CD14-positive monocyte (primary cell): ENCODE results near the gene SLC7A4. TPM values are rescaled to one million over a fixed set of nuclear protein-coding genes. Genes with fewer than 3 reads are reported as not detected.
A peak's percentile ranks its signal among the peaks of the same experiment; 100 is the strongest.

Experiments
- DNase-seq, 3 donors: peaks; one replicate each; pipeline ENCODE4 v3.0.0-alpha.2; 2011 to 2022
- H2AFZ ChIP-seq: 2 replicates; pipeline ENCODE4 v1.6.0; 2012; ENCODE audit warnings: mild to moderate bottlenecking, low read depth, low read length, inconsistent platforms; ENCODE audit not compliant: insufficient read depth, poor library complexity, severe bottlenecking
- H3K27ac ChIP-seq, 2 donors: 1 replicate in 1 of 2; 2 replicates in 1 of 2; pipeline ENCODE4 v1.5.1; 2012 to 2013; ENCODE audit warnings: low read length in 2 of 2, control low read depth in 1 of 2, inconsistent platforms in 1 of 2, low read depth in 1 of 2, mild to moderate bottlenecking in 1 of 2
- H3K27me3 ChIP-seq, 2 donors: one replicate each; pipeline versions ENCODE4 v1.6.0 to v1.6.1; 2011 to 2013; ENCODE audit warnings: low read length in 2 of 2; ENCODE audit not compliant: control insufficient read depth in 2 of 2, insufficient read depth in 2 of 2
- H3K36me3 ChIP-seq, 2 donors: replicated peaks in 1 of 2; 1 replicate in 1 of 2; 2 replicates in 1 of 2; pipeline versions ENCODE4 v1.5.1 to v1.6.1; 2012 to 2013; ENCODE audit warnings: low read length in 2 of 2, control low read depth in 1 of 2, inconsistent platforms in 1 of 2, mild to moderate bottlenecking in 1 of 2; ENCODE audit not compliant: insufficient read depth in 2 of 2, control insufficient read depth in 1 of 2
- H3K4me1 ChIP-seq, 2 donors: 1 replicate in 1 of 2; 2 replicates in 1 of 2; pipeline versions ENCODE4 v1.5.1 to v1.6.1; 2012 to 2013; ENCODE audit warnings: low read length in 2 of 2, control low read depth in 1 of 2, inconsistent platforms in 1 of 2, mild to moderate bottlenecking in 1 of 2, moderate library complexity in 1 of 2; ENCODE audit not compliant: insufficient read depth in 2 of 2, control insufficient read depth in 1 of 2
- H3K4me2 ChIP-seq: replicated peaks from 2 replicates; pipeline ENCODE3; 2012; ENCODE audit warnings: low read length, moderate library complexity, mild to moderate bottlenecking; ENCODE audit not compliant: poor library complexity, severe bottlenecking; ENCODE audit errors: extremely low read depth
- H3K4me3 ChIP-seq, 3 experiments: fragments of 200-600 bp in 1 of 3; sonication (generic) in 1 of 3; replicated peaks in 1 of 3; 1 replicate in 2 of 3; 2 replicates in 1 of 3; pipeline ENCODE4 v1.5.1; 2011 to 2013; ENCODE audit warnings: low read length in 3 of 3, mild to moderate bottlenecking in 3 of 3, control low read depth in 2 of 3, low read depth in 2 of 3, inconsistent platforms in 1 of 3, moderate library complexity in 1 of 3
- H3K79me2 ChIP-seq: 2 replicates; pipeline ENCODE4 v1.6.0; 2012; ENCODE audit warnings: mild to moderate bottlenecking, control low read depth, inconsistent platforms, low read length, moderate library complexity; ENCODE audit not compliant: insufficient read depth
- H3K9ac ChIP-seq: 2 replicates; pipeline ENCODE4 v1.6.0; 2017; ENCODE audit warnings: low read length, mild to moderate bottlenecking; ENCODE audit not compliant: insufficient read depth, poor library complexity, severe bottlenecking
- H3K9me3 ChIP-seq, 2 donors: replicated peaks in 1 of 2; 1 replicate in 1 of 2; 2 replicates in 1 of 2; pipeline versions ENCODE4 v1.5.1 to v1.6.1; 2012 to 2013; ENCODE audit warnings: low read length in 2 of 2, control low read depth in 1 of 2; ENCODE audit not compliant: control insufficient read depth in 1 of 2, insufficient read depth in 1 of 2
- H4K20me1 ChIP-seq: 2 replicates; pipeline ENCODE4 v1.6.0; 2012; ENCODE audit warnings: mild to moderate bottlenecking, low read length, control low read depth, moderate library complexity; ENCODE audit not compliant: insufficient read depth
- H3K27ac Mint-ChIP-seq, 7 donors: one replicate each; pipeline ENCODE4 v1.8.0; 2020; ENCODE audit warnings: mild to moderate bottlenecking in 7 of 7, mixed read lengths in 7 of 7, moderate library complexity in 6 of 7, inconsistent platforms in 2 of 7
- H3K27me3 Mint-ChIP-seq, 3 donors: one replicate each; pipeline ENCODE4 v1.8.0; 2021 to 2022; ENCODE audit warnings: low read depth in 3 of 3, mild to moderate bottlenecking in 3 of 3, mixed read lengths in 3 of 3, moderate library complexity in 3 of 3, inconsistent platforms in 1 of 3
- H3K36me3 Mint-ChIP-seq, 2 donors: one replicate each; pipeline ENCODE4 v1.8.0; 2020; ENCODE audit warnings: mixed read lengths in 2 of 2, inconsistent platforms in 1 of 2, mild to moderate bottlenecking in 1 of 2
- H3K4me1 Mint-ChIP-seq: one replicate; pipeline ENCODE4 v1.8.0; 2020; ENCODE audit warnings: mild to moderate bottlenecking, mixed read lengths
- H3K4me3 Mint-ChIP-seq, 2 donors: one replicate each; pipeline ENCODE4 v1.8.0; 2020; ENCODE audit warnings: mild to moderate bottlenecking in 2 of 2, mixed read lengths in 2 of 2, moderate library complexity in 1 of 2
- H3K9me3 Mint-ChIP-seq, 7 donors: one replicate each; pipeline ENCODE4 v1.8.0; 2020 to 2022; ENCODE audit warnings: mixed read lengths in 7 of 7, mild to moderate bottlenecking in 6 of 7, moderate library complexity in 6 of 7, inconsistent platforms in 2 of 7
- CTCF ChIP-seq: fragments of 200-600 bp; IDR thresholded peaks from one replicate; pipeline ENCODE4 v1.8.0; 2022; ENCODE audit warnings: antibody characterized with exemption, mild to moderate bottlenecking
- WGBS: methylation state at CpG from one replicate; pipeline ENCODE4 v1.1.5; 2013; ENCODE audit warnings: missing lambda C conversion rate; ENCODE audit not compliant: insufficient coverage; 5-methylcytosine and 5-hydroxymethylcytosine counted together
- intact Hi-C, 2 donors: fragments of 100-400 bp; cut with micrococcal nuclease; formaldehyde crosslinking; loops; one replicate each; pipeline versions ENCODE4 v1.15.0 to v1.15.1; 2023
- polyA plus RNA-seq, 3 donors: library from polyadenylated mRNA; depleted of rRNA in 1 of 3; unstranded in 2 of 3; stranded (reverse) in 1 of 3; fragments of 300-500 nt in 2 of 3; fragments of >200 nt in 1 of 3; fragmentation: Illumina TruSeq in 2 of 3; gene quantifications; 1 replicate in 2 of 3; 2 replicates in 1 of 3; pipeline ENCODE4 v1.2.3, GENCODE V29; 2012 to 2021

Gene SLC7A4
- polyA plus RNA-seq, 3 donors, result not detected

GRCh38 chr22:21047035-21047661 is 14.8 kb upstream of the SLC7A4 start:
- no peak overlapping the region for H3K4me2 ChIP-seq
- H2AFZ ChIP-seq, result no peak overlapping the region
- Mint-ChIP-seq H3K27me3 (peaks cover 17 to 21% (median 17%) of the 10 kb centered on the region in 3 donors), H3K4me3 (no peak overlapping the region), H3K9me3 (peaks cover 0 to 3% (median 0%) of the 10 kb centered on the region in 7 donors), H3K36me3 (no peaks in the 10 kb centered on the region), H3K27ac (peak overlapping the region in 1 of 7 donors; percentile 23), H3K4me1 (peaks cover 24% of the 10 kb centered on the region)
- DNase-seq, result no peak
- no peak overlapping the region for H3K4me3 ChIP-seq
- H3K27ac ChIP-seq, result no peak overlapping the region
- WGBS, result 95% methylated on average over 12 of the region's 14 CpGs
- peaks cover 0 to 5% of the 10 kb centered on the region in 2 donors for H3K27me3 ChIP-seq
- H3K79me2 ChIP-seq, result no peaks in the 10 kb centered on the region
- H3K4me1 ChIP-seq, result peaks cover 14 to 21% of the 10 kb centered on the region in 2 donors
- H3K9me3 ChIP-seq, result no peaks in the 10 kb centered on the region
- no peaks in the 10 kb centered on the region for H3K36me3 ChIP-seq
- no peak for TF ChIP-seq CTCF
- intact Hi-C loops, result loop anchor here in 1 of 2 donors (10.0 kb wide), 1 partner anchor 62 kb away; the partner anchor contains the start of gene LZTR1
- no peaks in the 10 kb centered on the region for H4K20me1 ChIP-seq
- no peak overlapping the region for H3K9ac ChIP-seq

GRCh38 chr22:21045585-21046294 is 13.4 kb upstream of the SLC7A4 start, which contains the start of gene LRRC74B:
TSS of gene LRRC74B (plus strand) at chr22:21045946. CDS start at chr22:21045987, 41 bp downstream.
- intact Hi-C loops, result loop anchor here in 1 of 2 donors (10.0 kb wide), 1 partner anchor 61 kb away; the partner anchor contains the start of gene LZTR1
- H3K36me3 Mint-ChIP-seq, result no peaks in the 10 kb centered on the region
- H4K20me1 ChIP-seq, result no peaks in the 10 kb centered on the region
- no peaks in the 10 kb centered on the region for H3K36me3 ChIP-seq
- H3K27ac ChIP-seq, result no peak within 1 kb of the TSS
- H3K9me3 ChIP-seq, result no peaks in the 10 kb centered on the region
- peak within 1 kb of the TSS; percentile 65 for H2AFZ ChIP-seq
- H3K9me3 Mint-ChIP-seq, result peaks cover 0 to 3% (median 0%) of the 10 kb centered on the region in 7 donors
- peaks cover 14 to 21% of the 10 kb centered on the region in 2 donors for H3K4me1 ChIP-seq
- H3K27me3 ChIP-seq, result peaks cover 0 to 5% of the 10 kb centered on the region in 2 donors
- peak within 1 kb of the TSS; percentile 70 to 97 for H3K4me3 Mint-ChIP-seq
- H3K27me3 Mint-ChIP-seq, result peaks cover 17 to 19% (median 17%) of the 10 kb centered on the region in 3 donors
- no peaks in the 10 kb centered on the region for H3K79me2 ChIP-seq
- H3K4me1 Mint-ChIP-seq, result peaks cover 24% of the 10 kb centered on the region
- H3K4me2 ChIP-seq, result peak within 1 kb of the TSS; percentile 64
- peak within 1 kb of the TSS; percentile 38 for H3K9ac ChIP-seq
- no peak for TF ChIP-seq CTCF
- peak within 1 kb of the TSS in 2 of 3 experiments; percentile 13 to 68 for H3K4me3 ChIP-seq
- peak; percentile 79 to 86 (median 79) for DNase-seq
- WGBS, result 1% methylated on average over 40 of the region's 47 CpGs
- peak within 1 kb of the TSS; percentile 32 to 94 (median 68) for H3K27ac Mint-ChIP-seq
